Left renal pelvis (tissue), 4 donors: Measurements from ENCODE around the gene PSMA8. TPM values are rescaled to one million over a fixed set of nuclear protein-coding genes. Genes with fewer than 3 reads are reported as not detected.
"Not testable (repeated sequence)": the region's sequence is repeated elsewhere in the genome, so short reads cannot be mapped to it uniquely, and the experiment has no call there.

Source experiments
- DNase-seq, 4 donors: peaks; one replicate each; pipeline ENCODE4 v3.0.0-alpha.2; 2013; ENCODE audit warnings: low read depth in 4 of 4, low spot score in 3 of 4
- polyA plus RNA-seq, 4 donors: library from polyadenylated mRNA; unstranded; fragments of 120-200 nt; gene quantifications; one replicate each; pipeline ENCODE4 v1.2.1, GENCODE V29; 2013; ENCODE audit not compliant: insufficient read length in 4 of 4

PSMA8 gene
- polyA plus RNA-seq = under 1 TPM in 1 of 4 donors, not detected in 3; 0.08 TPM

DNA sequence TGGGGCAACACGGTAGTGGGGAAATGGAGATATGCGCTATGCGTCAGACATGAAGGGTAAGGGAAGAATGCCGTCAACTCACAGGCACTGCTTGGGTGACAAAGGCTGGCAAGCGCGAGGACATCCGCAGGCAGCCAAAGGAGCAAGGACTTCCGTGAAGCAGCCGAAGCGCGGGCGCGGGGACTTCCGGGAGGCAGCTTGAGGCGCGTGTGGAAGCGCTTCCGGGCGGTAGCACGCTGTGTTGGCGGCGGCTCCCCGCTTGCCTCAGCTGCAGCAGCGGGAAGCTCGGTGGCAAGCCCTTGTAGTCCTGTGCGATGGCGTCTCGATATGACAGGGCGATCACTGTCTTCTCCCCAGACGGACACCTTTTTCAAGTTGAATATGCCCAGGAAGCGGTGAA is at the start of gene PSMA8:
PSMA8 (plus strand) TSS at position 218 of the 400 bp plus-strand sequence; CDS start at position 315, 97 bp downstream.
- no peak for DNase-seq

DNA sequence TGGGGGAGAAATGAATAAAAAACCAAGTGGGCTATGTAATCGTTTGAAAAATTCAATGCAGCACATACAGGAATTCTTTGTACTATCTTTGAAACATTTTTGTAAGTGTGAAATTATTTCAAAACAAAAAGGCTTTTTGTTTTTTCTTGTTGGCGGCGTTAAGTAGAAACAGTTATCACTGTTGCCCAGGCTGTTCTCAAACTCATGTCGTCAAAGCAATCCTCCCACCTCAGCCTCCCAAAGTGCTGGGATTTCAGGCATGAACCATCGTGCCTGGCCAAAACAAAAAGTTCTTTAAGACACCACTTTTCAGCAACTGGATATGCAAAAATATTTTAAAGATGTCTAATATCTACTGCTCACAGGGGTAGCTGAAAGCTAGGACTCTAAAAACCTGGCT is 48.6 kb upstream of the PSMA8 start:
- DNase-seq = no peak

- no peak for DNase-seq
These were observed 46.7 kb upstream of the PSMA8 start for GRCh38 chr18:26086959-26087358.

- no peak for DNase-seq
These were observed 45.2 kb upstream of the PSMA8 start for GRCh38 chr18:26088487-26088886.

GRCh38 chr18:26089293-26090129 is 44.2 kb upstream of the PSMA8 start:
- DNase-seq = peak; percentile 12 to 29 (median 18)

DNA sequence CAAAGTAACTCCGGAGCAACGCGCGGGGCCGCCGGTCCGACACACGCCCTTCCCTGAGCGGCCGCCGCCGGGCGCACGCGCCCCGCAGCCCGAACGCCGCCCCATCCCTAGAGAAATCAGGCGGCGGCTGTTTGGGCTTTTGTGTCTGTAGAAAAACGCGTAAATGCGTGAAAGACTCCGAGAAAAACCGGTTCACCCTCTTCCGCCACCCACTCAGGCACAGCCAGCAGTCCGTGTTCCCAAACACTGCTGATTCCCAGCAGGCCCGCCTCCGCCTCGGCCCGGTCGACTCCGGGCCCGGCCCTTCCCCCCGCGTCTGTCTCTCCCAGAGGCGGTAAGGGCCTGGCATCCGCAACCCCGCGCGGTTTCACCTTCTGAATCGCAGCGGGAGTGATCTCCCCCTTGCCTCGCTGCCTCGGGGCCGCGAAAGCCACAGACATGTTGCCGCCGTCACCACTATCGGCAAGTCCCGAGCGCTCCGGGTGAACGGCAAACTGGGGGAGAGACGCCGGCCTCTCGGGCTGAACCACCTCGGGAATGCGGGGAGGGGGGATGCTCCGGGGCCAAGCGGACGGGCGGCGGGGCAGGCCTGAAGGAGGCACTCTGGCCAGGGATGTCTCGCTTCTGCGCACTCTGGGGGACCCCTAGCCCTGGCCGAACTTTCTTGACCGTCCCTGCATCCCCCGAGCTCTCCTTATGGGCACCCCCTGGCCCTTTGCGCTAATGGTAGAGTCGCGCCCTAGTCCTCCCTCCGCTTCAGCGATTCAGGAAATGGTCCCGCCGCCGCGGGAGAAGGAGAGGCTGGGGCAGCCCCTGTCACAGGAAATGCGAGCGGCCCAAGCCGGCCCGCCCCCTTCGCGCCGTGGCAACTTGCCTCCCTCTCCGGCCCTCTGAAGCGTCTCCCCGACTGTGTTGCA is 43.3 kb upstream of the PSMA8 start, which contains the start of gene SS18:
SS18 (minus strand) TSS at position 484 of the 917 bp plus-strand sequence; CDS start at position 440, 44 bp downstream.
- peak; percentile 86 to 91 (median 90) for DNase-seq

- DNase-seq = no peak
These were observed 42.5 kb upstream of the PSMA8 start for GRCh38 chr18:26091047-26091630.

DNA sequence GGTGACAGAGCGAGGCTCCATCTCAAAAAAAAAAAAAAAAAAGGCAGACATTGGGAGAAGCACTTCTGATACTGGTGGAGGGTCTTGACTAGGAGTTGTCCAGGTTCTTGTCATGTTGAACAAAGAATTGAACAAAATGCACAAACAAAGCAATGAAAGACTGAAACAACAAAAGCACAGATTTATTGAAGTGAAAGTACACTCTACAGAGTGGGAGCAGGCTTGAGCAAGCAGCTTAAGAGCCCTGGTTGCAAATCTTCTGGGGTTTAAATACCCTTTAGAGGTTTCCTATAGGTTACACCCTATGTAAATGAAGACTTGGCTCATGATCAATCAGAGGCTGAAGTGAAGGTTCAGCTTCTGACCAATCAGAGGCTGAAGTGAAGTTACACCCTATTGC is 36.8 kb upstream of the PSMA8 start:
- DNase-seq = no peak

- DNase-seq = no peak
These were observed 36.1 kb upstream of the PSMA8 start for GRCh38 chr18:26097563-26097962.

- no peak for DNase-seq
These were observed 30.1 kb upstream of the PSMA8 start for GRCh38 chr18:26103579-26103978.

- no peak for DNase-seq
These were observed 29.6 kb upstream of the PSMA8 start for GRCh38 chr18:26104035-26104434.

- no peak for DNase-seq
These were observed 14.4 kb upstream of the PSMA8 start for GRCh38 chr18:26119246-26119645.

- DNase-seq = no peak
These were observed 12.2 kb upstream of the PSMA8 start for GRCh38 chr18:26121476-26121875.

- DNase-seq = not testable (repeated sequence)
These were observed 11.7 kb upstream of the PSMA8 start for GRCh38 chr18:26121994-26122393.

- DNase-seq = no peak
These were observed 5.9 kb upstream of the PSMA8 start for GRCh38 chr18:26127786-26128185.

GRCh38 chr18:26128192-26128591 is 5.5 kb upstream of the PSMA8 start:
- not testable (repeated sequence) for DNase-seq

- no peak for DNase-seq
These were observed 438 bp downstream of the PSMA8 start for GRCh38 chr18:26134107-26134506.

- peak in 2 of 4 donors; percentile 29 to 44 for DNase-seq
These were observed 1.9 kb downstream of the PSMA8 start for GRCh38 chr18:26135548-26135947.

DNA sequence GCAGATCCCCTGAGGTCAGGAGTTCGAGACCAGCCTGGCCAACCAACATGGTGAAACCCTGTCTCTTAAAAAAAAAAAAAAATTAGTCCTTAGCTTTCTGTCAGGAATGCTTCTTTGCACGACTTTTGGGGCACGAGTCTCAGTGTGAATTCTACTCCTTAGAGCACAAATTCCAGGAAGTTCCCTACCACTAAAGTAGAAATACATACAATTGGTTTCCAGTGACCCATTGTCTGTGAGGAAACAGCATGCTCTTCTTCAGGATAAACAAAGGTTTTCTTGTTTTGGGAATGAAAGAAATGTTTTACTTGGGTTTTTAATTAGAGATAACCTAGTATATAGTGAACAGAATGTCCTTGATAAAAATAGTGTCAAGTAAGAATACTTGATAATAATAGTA is 23.7 kb downstream of the PSMA8 start:
- no peak for DNase-seq

DNA sequence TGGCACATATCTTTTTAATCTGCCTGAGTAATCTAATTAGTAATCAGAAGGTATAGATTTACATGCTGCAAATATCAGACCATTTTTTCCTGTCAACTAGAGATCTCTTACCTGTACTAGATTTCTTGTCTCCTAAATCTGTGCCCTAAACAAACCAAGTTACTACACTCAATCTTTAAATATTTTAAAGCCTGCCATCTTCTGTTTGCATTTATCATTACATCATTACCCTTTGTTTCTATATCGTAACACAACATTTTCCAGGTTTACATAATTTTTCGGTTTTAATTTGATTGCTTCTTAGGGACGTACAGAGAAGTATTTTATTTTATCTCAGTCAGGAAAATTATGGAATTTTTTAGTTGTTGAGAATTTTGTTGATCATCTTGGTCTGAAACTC is 25.7 kb downstream of the PSMA8 start:
- DNase-seq = no peak

DNA sequence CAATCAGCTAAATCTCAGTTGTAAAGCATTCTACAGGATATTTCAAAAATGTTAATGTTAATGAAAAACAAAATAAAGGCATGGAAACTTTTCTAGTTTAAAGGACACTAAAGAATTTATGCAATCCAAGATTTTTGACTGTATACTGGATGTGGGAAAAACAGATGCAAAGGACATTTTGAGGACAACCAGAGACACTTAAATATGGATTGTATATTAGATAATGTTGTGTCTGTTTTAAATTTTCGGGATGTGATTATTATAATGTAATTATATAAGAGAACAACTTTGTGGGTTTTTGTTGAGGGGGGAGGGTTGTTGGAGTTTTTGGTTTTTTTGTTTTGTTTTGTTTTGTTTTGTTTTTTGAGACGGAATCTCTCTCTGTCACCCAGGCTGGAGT is 30.9 kb downstream of the PSMA8 start:
- DNase-seq = no peak
